Endothelial cell of umbilical vein (primary cell): ENCODE results near the gene PALM. TPM values are rescaled to one million over a fixed set of nuclear protein-coding genes. Genes with fewer than 3 reads are reported as not detected.

Experiments used
- BruUV-seq: library from RNA; stranded (reverse); fragments of 400-500 nt; replicated peaks from 2 replicates; lab custom pipeline; 2021; lab: Mats Ljungman, UMichigan
- CTCF ChIA-PET: fragments of 300-600, 350-600 bp; sonication (Branson Sonifier 250); formaldehyde crosslinking; loops from one replicate; lab custom pipeline; 2021; ENCODE audit warnings: antibody characterized with exemption, inconsistent platforms; lab: Charles Lee
- POLR2A ChIA-PET: fragments of 300-600, 350-600 bp; sonication (Branson Sonifier 250); formaldehyde crosslinking; loops from one replicate; lab custom pipeline; 2021; ENCODE audit warnings: antibody characterized with exemption, inconsistent platforms; lab: Charles Lee
- DNase-seq: peaks from one replicate; pipeline ENCODE4 v3.0.0-alpha.2; 2011; ENCODE audit warnings: low read depth, low spot score
- FAIRE-seq: peaks from 2 replicates; lab custom pipeline; 2011; peaks lifted over from hg19 to GRCh38; lab: Jason Lieb, UNC
- H2AFZ ChIP-seq: 2 replicates; pipeline ENCODE4 v1.6.0; 2012; ENCODE audit warnings: low read depth, low read length, control low read depth, inconsistent platforms
- H3K27ac ChIP-seq: 2 replicates; pipeline ENCODE4 v1.5.1; 2011; ENCODE audit warnings: low read depth, mild to moderate bottlenecking, control low read depth, low read length, moderate library complexity; ENCODE audit not compliant: insufficient read depth
- H3K27me3 ChIP-seq, 2 experiments: 2 replicates each; pipeline versions ENCODE4 v1.6.0 to v1.6.1; 2011; ENCODE audit warnings: low read length in 2 of 2, mixed read lengths in 1 of 2; ENCODE audit not compliant: control insufficient read depth in 2 of 2, insufficient read depth in 2 of 2
- H3K36me3 ChIP-seq, 2 experiments: 2 replicates in 1 of 2; 3 replicates in 1 of 2; pipeline ENCODE4 v1.5.1; 2011; ENCODE audit warnings: low read length in 2 of 2, mild to moderate bottlenecking in 1 of 2, moderate library complexity in 1 of 2; ENCODE audit not compliant: control insufficient read depth in 2 of 2, insufficient read depth in 2 of 2; ENCODE audit errors: extremely low read depth in 1 of 2
- H3K4me1 ChIP-seq: 3 replicates; pipeline ENCODE4 v1.5.1; 2011; ENCODE audit warnings: mild to moderate bottlenecking, low read length; ENCODE audit not compliant: control insufficient read depth, insufficient read depth; ENCODE audit errors: extremely low read depth
- H3K4me2 ChIP-seq: 2 replicates; pipeline ENCODE4 v1.6.1; 2011; ENCODE audit warnings: low read length, control low read depth, mixed read lengths; ENCODE audit not compliant: insufficient read depth
- H3K4me3 ChIP-seq, 3 experiments: fragments of 200-600 bp in 1 of 3; sonication (generic), shearing (Covaris generic) in 1 of 3; replicated peaks in 1 of 3; 2 replicates each; pipeline ENCODE4 v1.5.1; 2011 to 2016; ENCODE audit warnings: control low read depth in 3 of 3, low read length in 3 of 3, mild to moderate bottlenecking in 2 of 3, inconsistent platforms in 1 of 3, low read depth in 1 of 3, moderate library complexity in 1 of 3; ENCODE audit not compliant: insufficient read depth in 1 of 3
- H3K79me2 ChIP-seq: 2 replicates; pipeline ENCODE4 v1.6.0; 2012; ENCODE audit warnings: low read length, inconsistent platforms; ENCODE audit not compliant: control insufficient read depth, insufficient read depth
- H3K9ac ChIP-seq: replicated peaks from 2 replicates; pipeline ENCODE3; 2011; ENCODE audit warnings: low read length, control low read depth; ENCODE audit not compliant: insufficient read depth; ENCODE audit errors: extremely low read depth
- H3K9me1 ChIP-seq: replicated peaks from 3 replicates; pipeline ENCODE4 v1.6.0; 2011; ENCODE audit warnings: mild to moderate bottlenecking, low read length; ENCODE audit not compliant: control insufficient read depth, insufficient read depth; ENCODE audit errors: extremely low read depth
- H3K9me3 ChIP-seq: replicated peaks from 2 replicates; pipeline ENCODE4 v1.5.1; 2012; ENCODE audit warnings: low read length, inconsistent platforms; ENCODE audit not compliant: control insufficient read depth, insufficient read depth
- H4K20me1 ChIP-seq: replicated peaks from 2 replicates; pipeline ENCODE3; 2011; ENCODE audit warnings: mild to moderate bottlenecking, low read length; ENCODE audit not compliant: control insufficient read depth, insufficient read depth; ENCODE audit errors: extremely low read depth
- EZH2 ChIP-seq: IDR thresholded peaks from 2 replicates; pipeline ENCODE4 v1.6.1; 2012; ENCODE audit warnings: borderline replicate concordance, low read depth, mild to moderate bottlenecking, moderate library complexity, low read length, inconsistent platforms; ENCODE audit not compliant: severe bottlenecking
- FOS ChIP-seq: IDR thresholded peaks from 2 replicates; pipeline ENCODE4 v1.6.1; 2011; ENCODE audit warnings: mild to moderate bottlenecking, low read length, moderate library complexity, borderline replicate concordance; ENCODE audit not compliant: insufficient read depth
- GATA2 ChIP-seq: IDR thresholded peaks from 2 replicates; pipeline ENCODE4 v1.7.0; 2011; ENCODE audit warnings: low read depth, mild to moderate bottlenecking, moderate library complexity, mixed read lengths, low read length; ENCODE audit not compliant: insufficient read length, insufficient read depth
- JUN ChIP-seq: IDR thresholded peaks from 2 replicates; pipeline ENCODE4 v1.6.1; 2011; ENCODE audit warnings: borderline replicate concordance, low read depth; ENCODE audit not compliant: insufficient read length, insufficient read depth
- MAX ChIP-seq: IDR thresholded peaks from 2 replicates; pipeline ENCODE4 v1.6.1; 2011; ENCODE audit not compliant: insufficient read depth, insufficient read length
- MYC ChIP-seq: IDR thresholded peaks from one replicate; pipeline ENCODE4 v1.6.1; 2011; ENCODE audit warnings: mild to moderate bottlenecking, low read depth, low read length
- POLR2A ChIP-seq: IDR thresholded peaks from 2 replicates; pipeline ENCODE4 v1.6.1; 2012; ENCODE audit warnings: low read depth, mild to moderate bottlenecking, control low read depth, low read length
- POLR2AphosphoS5 ChIP-seq: IDR thresholded peaks from 2 replicates; pipeline ENCODE4 v1.6.1; 2012; ENCODE audit warnings: low read depth, mild to moderate bottlenecking, control low read depth, low read length, moderate library complexity; ENCODE audit not compliant: insufficient read depth
- dilution Hi-C: fragments of 300-500 bp; cut with MboI; formaldehyde crosslinking; loops from one replicate; pipeline ENCODE4 v1.15.0; 2019; ENCODE audit warnings: low sequenced_read_pairs; ENCODE audit not compliant: extremely low pct_ligation_motif_present
- intact Hi-C: fragments of 100-400 bp; cut with micrococcal nuclease; formaldehyde crosslinking; loops from one replicate; pipeline ENCODE4 v1.10.0; 2022
- polyA plus RNA-seq, 4 experiments: library from polyadenylated mRNA; depleted of rRNA in 3 of 4; stranded (reverse) in 3 of 4; unstranded in 1 of 4; fragments of >200 nt; gene quantifications; 2 replicates each; pipeline versions ENCODE4 v1.2.1 to v1.2.3, GENCODE V29; 2011 to 2012; ENCODE audit warnings: missing spikeins in 1 of 4
- total RNA-seq: library from RNA; stranded (reverse); gene quantifications from 2 replicates; pipeline ENCODE4 v1.2.3, GENCODE V29; 2021
- TF ChIP-seq, protein P1 (sequence below), 2 donors: IDR thresholded peaks; 1 replicate in 1 of 2; 2 replicates in 1 of 2; pipeline ENCODE4 v1.5.1; 2011; ENCODE audit warnings: low read length in 2 of 2, mild to moderate bottlenecking in 2 of 2, moderate library complexity in 2 of 2, control low read depth in 1 of 2, inconsistent platforms in 1 of 2, low read depth in 1 of 2; ENCODE audit not compliant: insufficient read depth in 1 of 2; ENCODE audit errors: extremely low read depth in 1 of 2

The PALM gene
- total and polyA plus RNA-seq, 2 donors (not counting 3 experiments of a cell fraction or from before 2014, with no cell fraction given) = 3.9 to 31.8 TPM

- FAIRE-seq = no peak
- POLR2A ChIA-PET = no interaction called here
- Histone ChIP-seq H3K9me1 (no peaks in the 10 kb centered on the region), H3K27ac (no peak overlapping the region), H3K4me2 (peak overlapping the region; percentile 68), H2AFZ (no peak overlapping the region), H4K20me1 (no peaks in the 10 kb centered on the region), H3K27me3 (no peaks in the 10 kb centered on the region), H3K4me1 (peaks cover 19% of the 10 kb centered on the region), H3K4me3 (peak overlapping the region in 2 of 3 experiments; percentile 73 to 89), H3K36me3 (peaks cover 0 to 10% of the 10 kb centered on the region in 2 experiments), H3K9me3 (no peaks in the 10 kb centered on the region), H3K79me2 (peaks cover 71% of the 10 kb centered on the region), H3K9ac (peak overlapping the region; percentile 87)
- BruUV-seq = no TSS peak
- TF ChIP-seq JUN = no peak
- TF ChIP-seq POLR2A = no peak
- no peak for DNase-seq
- intact Hi-C loops = no loop called here
- dilution Hi-C loops = no loop called here
- CTCF ChIA-PET = interaction anchor here (0.8 to 1.0 kb wide), 2 partner anchors 73 to 77 kb away, joined by 3 to 4 read pairs; no protein-coding TSS in a partner anchor
Measured at GRCh38 chr19:660793-661426, 47.8 kb upstream of the PALM start.

DNA sequence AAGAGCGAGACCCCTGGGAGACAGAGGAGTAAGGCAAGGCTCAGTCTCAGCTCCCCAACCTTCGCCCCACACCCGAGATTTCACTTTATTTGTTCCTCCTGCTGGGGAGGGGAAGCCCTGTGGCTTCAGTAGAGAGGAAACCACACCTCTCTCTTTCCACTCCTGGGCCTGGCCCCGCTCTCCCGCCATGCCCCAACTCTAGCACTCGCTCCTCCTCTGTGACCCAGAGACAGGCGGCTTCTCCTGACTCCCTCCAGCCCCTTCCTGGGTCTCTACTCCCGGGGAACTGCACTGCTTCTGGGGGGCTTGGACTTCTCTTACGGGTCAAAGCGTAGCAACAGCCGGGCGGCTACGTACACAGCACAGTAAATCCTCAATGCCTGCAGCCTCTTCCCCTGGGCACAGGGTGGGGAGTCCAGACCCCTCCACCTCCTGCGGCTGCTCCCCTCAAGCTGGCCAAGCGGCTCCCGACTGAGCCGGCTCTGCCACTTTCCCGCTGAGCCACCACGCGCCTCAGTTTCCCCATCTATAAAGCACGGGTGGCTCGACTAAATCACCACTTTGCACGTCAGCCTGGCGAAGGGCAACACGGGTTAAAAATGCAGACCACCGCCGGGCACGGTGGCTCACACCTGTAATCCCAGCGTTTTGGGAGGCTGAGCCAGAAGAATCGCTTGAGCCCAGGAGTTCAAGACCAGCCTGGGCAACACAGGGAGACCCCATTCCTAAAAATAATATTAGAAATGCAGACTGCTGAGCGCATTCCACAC, 47.1 kb upstream of the PALM start:
- FAIRE-seq = peak; percentile 31
- POLR2A ChIA-PET = no interaction called here
- BruUV-seq = TSS peak; percentile 39

More for the DNA sequence above, 47.1 kb upstream of the PALM start:
- Histone ChIP-seq H3K9me1 (no peaks in the 10 kb centered on the region), H3K27ac (peak overlapping the region; percentile 60), H3K36me3 (peaks cover 0 to 10% of the 10 kb centered on the region in 2 experiments), H4K20me1 (no peaks in the 10 kb centered on the region), H3K79me2 (peaks cover 64% of the 10 kb centered on the region), H3K9ac (peak overlapping the region; percentile 87), H3K4me3 (peak overlapping the region; percentile 73 to 89 (median 86)), H3K4me2 (peak overlapping the region; percentile 68), H3K4me1 (peaks cover 19% of the 10 kb centered on the region), H3K9me3 (no peaks in the 10 kb centered on the region), H3K27me3 (no peaks in the 10 kb centered on the region), H2AFZ (no peak overlapping the region)
- TF ChIP-seq, protein P1, sequence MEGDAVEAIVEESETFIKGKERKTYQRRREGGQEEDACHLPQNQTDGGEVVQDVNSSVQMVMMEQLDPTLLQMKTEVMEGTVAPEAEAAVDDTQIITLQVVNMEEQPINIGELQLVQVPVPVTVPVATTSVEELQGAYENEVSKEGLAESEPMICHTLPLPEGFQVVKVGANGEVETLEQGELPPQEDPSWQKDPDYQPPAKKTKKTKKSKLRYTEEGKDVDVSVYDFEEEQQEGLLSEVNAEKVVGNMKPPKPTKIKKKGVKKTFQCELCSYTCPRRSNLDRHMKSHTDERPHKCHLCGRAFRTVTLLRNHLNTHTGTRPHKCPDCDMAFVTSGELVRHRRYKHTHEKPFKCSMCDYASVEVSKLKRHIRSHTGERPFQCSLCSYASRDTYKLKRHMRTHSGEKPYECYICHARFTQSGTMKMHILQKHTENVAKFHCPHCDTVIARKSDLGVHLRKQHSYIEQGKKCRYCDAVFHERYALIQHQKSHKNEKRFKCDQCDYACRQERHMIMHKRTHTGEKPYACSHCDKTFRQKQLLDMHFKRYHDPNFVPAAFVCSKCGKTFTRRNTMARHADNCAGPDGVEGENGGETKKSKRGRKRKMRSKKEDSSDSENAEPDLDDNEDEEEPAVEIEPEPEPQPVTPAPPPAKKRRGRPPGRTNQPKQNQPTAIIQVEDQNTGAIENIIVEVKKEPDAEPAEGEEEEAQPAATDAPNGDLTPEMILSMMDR (IDR thresholded peaks at IDR 0.05; ENCODE audit: extremely low read depth in 1 of 2, insufficient read depth in 1 of 2, low read depth in 1 of 2, low read length in 2 of 2) = no peak
- TF ChIP-seq MAX (no peak), EZH2 (no peak), GATA2 (no peak), JUN (no peak), POLR2A (no peak), POLR2AphosphoS5 (no peak), FOS (no peak), MYC (no peak)
- dilution Hi-C loops (no loop called here), intact Hi-C loops (loop anchor here (2.0 kb wide), 1 partner anchor 77 kb away; no protein-coding TSS in a partner anchor)
- no peak for DNase-seq
- CTCF ChIA-PET = interaction anchor here (0.8 kb wide), 1 partner anchor 77 kb away, joined by 4 read pairs; no protein-coding TSS in a partner anchor
